Smooth muscle cell of the umbilical artery (primary cell): Measurements from ENCODE around the gene CCDC57. TPM values are rescaled to one million over a fixed set of nuclear protein-coding genes. Genes with fewer than 3 reads are reported as not detected.

ENCODE experiments used
- total RNA-seq: library from RNA; depleted of rRNA; stranded (reverse); fragments of >200 nt; gene quantifications from 2 replicates; pipeline ENCODE4 v1.2.3, GENCODE V29; 2014

The CCDC57 gene, protein sequence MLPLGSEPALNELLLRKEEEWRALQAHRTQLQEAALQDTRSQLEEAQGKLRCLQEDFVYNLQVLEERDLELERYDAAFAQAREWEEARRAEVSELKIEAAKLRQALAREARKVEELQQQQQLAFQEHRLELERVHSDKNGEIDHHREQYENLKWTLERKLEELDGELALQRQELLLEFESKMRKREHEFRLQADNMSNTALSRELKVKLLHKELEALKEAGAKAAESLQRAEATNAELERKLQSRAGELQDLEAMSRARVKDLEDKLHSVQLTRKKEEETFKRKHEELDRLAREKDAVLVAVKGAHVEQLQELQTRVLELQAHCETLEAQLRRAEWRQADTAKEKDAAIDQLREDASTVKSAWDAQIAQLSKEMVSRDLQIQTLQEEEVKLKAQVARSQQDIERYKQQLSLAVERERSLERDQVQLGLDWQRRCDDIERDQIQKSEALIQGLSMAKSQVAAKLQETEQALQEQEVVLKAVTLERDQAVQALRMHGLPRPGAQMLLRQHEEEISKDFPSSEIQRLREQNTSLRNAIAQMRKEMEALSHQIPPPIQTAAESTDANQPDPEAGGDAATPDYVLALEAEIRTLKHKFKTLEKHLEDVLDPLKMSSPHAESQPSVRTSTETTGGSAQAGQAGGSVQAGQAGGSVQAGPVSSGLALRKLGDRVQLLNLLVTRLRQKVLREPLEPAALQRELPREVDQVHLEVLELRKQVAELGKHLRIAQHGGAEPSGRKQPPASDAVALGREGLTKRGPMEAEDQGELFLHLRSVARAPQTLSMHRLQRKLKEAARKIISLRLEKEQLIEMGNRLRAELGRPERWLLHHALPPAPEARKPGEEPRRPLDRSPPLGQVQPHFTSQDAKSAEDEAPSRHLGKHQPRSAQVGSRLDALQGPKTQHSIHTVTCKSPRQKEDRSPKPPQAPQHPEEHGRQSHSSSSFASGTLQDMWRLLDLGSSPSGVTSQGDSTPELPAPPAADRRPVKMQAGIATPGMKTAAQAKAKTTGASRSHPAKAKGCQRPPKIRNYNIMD
- total RNA-seq, result 20.8 and 27.4 TPM in 2 replicates

GRCh38 chr17:82212331-82213250, at the start of gene CCDC57:
Gene CCDC57 (minus strand): TSS chr17:82212842. CDS start chr17:82201944, 10,898 bp downstream.

DNA sequence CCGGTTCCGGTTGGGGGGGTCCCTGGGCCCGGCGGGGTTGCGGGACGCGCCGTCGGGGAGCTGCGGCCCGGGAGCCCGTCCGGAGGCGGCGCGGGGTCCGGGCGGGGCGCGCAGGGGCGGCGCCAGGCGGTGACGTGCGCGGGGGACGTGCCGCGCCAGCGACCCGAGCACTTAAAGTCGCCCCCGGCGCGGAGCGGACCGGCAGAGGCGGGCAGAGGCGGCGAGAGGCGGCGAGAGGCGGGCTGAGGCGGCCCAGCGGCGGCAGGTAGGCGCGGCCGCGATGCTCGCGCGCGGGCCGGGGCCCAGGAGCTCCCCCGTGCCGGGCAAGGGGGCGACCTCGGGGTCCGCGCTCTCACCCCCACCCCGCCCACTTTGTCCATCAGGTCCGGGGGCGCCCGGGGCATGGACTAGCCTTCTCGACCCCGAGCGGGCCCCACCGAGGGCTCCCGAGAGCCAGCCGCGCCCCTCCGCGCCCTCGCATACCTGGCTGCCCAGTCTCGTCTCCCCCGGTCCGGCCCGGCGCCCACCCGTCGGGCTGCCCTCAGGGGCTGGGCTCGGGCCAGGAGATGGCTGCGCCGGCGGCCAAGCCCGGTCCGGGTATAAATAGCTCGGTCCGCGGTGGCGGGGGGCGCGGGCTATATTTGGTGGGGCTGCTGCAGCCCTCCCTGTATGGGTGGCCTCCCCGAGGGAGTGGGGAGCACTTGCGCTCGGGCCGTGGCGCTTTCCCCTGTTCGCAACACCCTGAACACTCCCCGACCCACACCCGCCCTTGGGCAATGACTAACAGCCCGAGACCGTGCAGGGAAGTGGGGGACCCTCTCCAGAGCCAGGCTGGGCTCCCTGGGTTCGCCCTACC, 16.4 kb upstream of the CCDC57 start, which contains the start of gene SLC16A3:
Gene SLC16A3 (plus strand): TSS at position 201 of the 856 bp plus-strand sequence. CDS start 6,967 bp downstream, outside the sequence.

GRCh38 chr17:82098169-82098938, 114.3 kb downstream of the CCDC57 start, which contains the start of gene FASN:
Gene FASN (minus strand): TSS chr17:82098236. CDS start chr17:82096445, 1,791 bp downstream.

DNA sequence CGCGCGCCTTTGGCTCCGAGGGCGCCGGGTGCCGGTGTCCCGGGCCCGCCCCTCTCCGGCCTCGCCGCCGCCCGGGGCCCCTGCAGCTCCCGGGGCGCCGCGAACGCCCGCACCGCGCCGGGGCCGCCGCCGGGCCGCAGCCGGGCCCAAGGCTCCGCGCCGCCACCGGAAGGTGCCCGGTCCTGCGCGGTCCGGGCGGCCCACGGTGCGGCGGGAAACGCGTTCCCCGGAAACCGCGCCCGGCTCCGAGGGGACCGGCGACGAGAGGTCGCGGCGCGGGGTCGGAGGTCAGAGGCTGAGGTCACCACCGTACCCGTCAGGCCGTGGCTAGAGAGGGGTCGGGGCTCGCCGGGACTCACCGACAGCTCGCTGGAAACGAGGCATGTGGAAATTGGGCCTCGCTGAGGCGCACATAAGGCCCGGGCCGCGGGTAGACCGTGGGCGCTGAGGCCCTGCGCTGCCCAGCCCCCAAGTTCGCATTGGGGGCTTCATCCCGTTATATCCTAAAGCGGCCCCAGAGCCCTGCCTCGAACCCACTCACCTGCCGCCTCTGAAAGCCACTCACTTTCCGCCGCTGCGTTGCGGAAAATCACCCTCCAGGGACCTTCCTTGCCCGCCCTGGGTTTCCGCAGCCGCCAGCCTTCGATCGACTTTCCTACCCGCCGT, 146.9 kb downstream of the CCDC57 start, which contains the start of gene DUS1L:
Gene DUS1L (minus strand): TSS at position 167 of the 666 bp plus-strand sequence. CDS start 745 bp downstream, outside the sequence.

GRCh38 chr17:82051776-82052637, 160.6 kb downstream of the CCDC57 start, which contains the start of the genes GPS1 and RFNG:
Gene GPS1 (plus strand): TSS chr17:82051898. CDS start chr17:82051932, 34 bp downstream.
Gene RFNG (minus strand): TSS chr17:82051811. CDS start chr17:82051766, 45 bp downstream.

Other genes starting within 250 kb of the CCDC57 start
- gene ASPSCR1, start 235.2 kb downstream of the CCDC57 start, total RNA-seq, result 21.4 and 28.8 TPM in 2 replicates
- 11.3 and 17.7 TPM in 2 replicates for gene CENPX, start 190.0 kb downstream of the CCDC57 start, total RNA-seq
- gene LRRC45, start 189.5 kb downstream of the CCDC57 start, total RNA-seq, result 10.1 and 13.3 TPM in 2 replicates
- gene RAC3, start 181.2 kb downstream of the CCDC57 start, total RNA-seq, result 19.0 and 25.3 TPM in 2 replicates
- 30.7 and 48.7 TPM in 2 replicates for gene DCXR, start 175.1 kb downstream of the CCDC57 start, total RNA-seq
- gene RFNG, start 161.0 kb downstream of the CCDC57 start, total RNA-seq, result 47.5 and 67.4 TPM in 2 replicates
- gene GPS1, start 160.9 kb downstream of the CCDC57 start, total RNA-seq, result 90.3 and 111 TPM in 2 replicates
- gene DUS1L, start 147.0 kb downstream of the CCDC57 start, total RNA-seq, result 55.2 and 65.6 TPM in 2 replicates
- gene FASN, start 114.6 kb downstream of the CCDC57 start, total RNA-seq, result 104 and 307 TPM in 2 replicates
- 359 and 382 TPM in 2 replicates for gene SLC16A3, start 16.2 kb upstream of the CCDC57 start, total RNA-seq
- gene CSNK1D, start 60.9 kb upstream of the CCDC57 start, total RNA-seq, result 52.6 and 63.6 TPM in 2 replicates
- gene CD7, start 104.8 kb upstream of the CCDC57 start, total RNA-seq, result 0.30 TPM in 1 of 2 replicates, not detected in the other
- gene SECTM1, start 120.9 kb upstream of the CCDC57 start, total RNA-seq, result 1.2 TPM in 1 of 2 replicates, not detected in the other
- gene TEX19, start 146.4 kb upstream of the CCDC57 start, total RNA-seq, result not detected in 2 replicates
- not detected in 2 replicates for gene UTS2R, start 158.9 kb upstream of the CCDC57 start, total RNA-seq
- gene HEXD, start 205.5 kb upstream of the CCDC57 start, total RNA-seq, result 7.8 and 8.9 TPM in 2 replicates
- gene OGFOD3, start 205.7 kb upstream of the CCDC57 start, total RNA-seq, result 37.9 and 38.9 TPM in 2 replicates
- 55.5 and 72.6 TPM in 2 replicates for gene CYBC1, start 237.9 kb upstream of the CCDC57 start, total RNA-seq
- 44.2 and 44.6 TPM in 2 replicates for gene NARF, start 245.9 kb upstream of the CCDC57 start, total RNA-seq